ENCODE results near the gene A2M.

A2M gene

GRCh38 chr12:9033265-9033887 lies 82.3 kb downstream of the A2M start:
- no peak for DNase-seq

DNA sequence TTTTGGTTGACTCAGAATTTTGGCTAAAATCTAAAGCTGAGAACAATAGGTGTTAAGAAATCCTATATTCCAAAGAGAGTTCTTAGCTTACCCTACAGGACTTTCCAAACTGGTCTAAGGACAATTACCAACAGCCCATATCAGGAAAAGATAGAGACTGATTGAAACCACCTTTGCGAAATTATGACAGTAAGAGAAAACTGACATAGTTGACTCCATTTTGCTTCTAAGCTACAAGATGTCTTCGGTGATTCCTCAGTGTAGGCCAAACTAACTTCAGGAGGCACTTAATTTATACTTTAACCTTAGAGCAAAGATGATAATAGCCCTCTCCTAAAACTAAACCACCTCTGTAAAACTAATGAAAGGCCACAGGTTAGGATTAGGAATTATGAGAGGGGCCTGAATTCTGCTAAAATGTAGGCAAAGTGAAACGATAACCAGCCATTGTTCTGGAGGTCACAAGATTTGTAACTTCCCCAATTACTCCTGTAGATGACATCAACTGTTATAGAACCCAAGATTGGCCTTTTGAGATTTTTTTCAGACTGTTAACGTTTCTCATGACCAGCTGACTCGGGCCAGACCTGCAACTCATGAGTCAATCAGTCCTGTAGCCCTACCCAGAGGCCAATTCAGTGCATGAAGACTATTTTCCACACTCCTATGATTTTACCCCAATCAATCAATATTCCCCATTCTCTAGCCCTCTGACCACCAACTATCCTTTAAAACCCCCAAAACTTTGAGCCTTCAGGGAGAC lies 83.3 kb downstream of the A2M start:
- no peak for DNase-seq

DNA sequence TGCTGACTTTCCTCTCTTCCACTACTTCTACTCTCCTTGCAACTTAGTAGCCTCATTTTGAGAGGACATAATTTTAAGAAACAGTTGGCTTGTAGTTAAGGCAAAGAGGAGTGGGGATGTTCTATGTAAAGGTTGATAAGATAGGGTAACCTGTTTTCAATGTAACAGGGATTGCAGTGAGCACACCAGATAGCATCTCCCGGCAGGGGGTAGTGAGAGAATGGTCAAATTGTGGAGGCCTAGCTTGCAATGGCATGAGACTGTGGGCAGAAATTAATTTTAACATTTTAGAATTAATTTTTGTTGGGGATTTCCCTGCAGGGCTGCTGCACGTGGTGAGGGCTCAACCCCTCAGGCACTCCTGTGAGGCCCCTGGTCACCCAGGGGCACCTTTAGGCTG lies 84.9 kb downstream of the A2M start:
- DNase-seq = no peak

GRCh38 chr12:9027161-9028059 lies 88.3 kb downstream of the A2M start:
- DNase-seq = no peak

- no peak for DNase-seq
These were observed 91.2 kb downstream of the A2M start for GRCh38 chr12:9024512-9024911.

DNA sequence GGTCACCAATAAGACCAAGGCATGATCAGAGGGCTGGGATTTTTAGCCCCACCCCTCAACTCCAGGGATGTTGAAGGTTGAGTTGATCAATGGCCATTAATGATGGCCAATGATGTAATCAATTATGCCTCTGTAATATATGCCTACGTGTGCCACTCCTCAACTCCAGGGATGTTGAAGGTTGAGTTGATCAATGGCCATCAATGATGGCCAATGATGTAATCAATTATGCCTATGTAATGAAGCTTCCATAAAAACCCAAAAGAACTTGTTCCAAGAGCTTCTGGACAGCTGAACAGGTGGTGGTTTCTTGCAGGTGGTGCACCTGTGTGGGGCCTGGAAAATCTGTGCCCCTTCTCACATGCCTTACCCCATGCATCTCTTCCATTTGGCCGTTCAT lies 93.1 kb downstream of the A2M start:
- DNase-seq = no peak

Measured in NCI-H2081 (cell line).